GM13977 (cell line): ENCODE measurements around the gene FAM168A.
"Not testable (repeated sequence)": the region's sequence is repeated elsewhere in the genome, so short reads cannot be mapped to it uniquely, and the experiment has no call there.

Experiments
- DNase-seq: peaks from one replicate; pipeline ENCODE4 v3.0.0; 2012; ENCODE audit warnings: low spot score
- in situ Hi-C: fragments of 300-500 bp; cut with MboI; formaldehyde crosslinking; loops from one replicate; pipeline ENCODE4 v1.12.0; 2022; ENCODE audit warnings: low sequenced_read_pairs, low pct_unique_long_range_greater_than_20kb, mixed read lengths, inconsistent platforms; ENCODE audit not compliant: unreplicated experiment
- TF ChIP-seq, protein P1 (sequence below): IDR thresholded peaks from 2 replicates; pipeline ENCODE4 v1.5.1; 2012; ENCODE audit warnings: mild to moderate bottlenecking, control low read depth; ENCODE audit not compliant: insufficient read depth; ENCODE audit errors: extremely low read depth, missing control alignments

FAM168A gene

DNA sequence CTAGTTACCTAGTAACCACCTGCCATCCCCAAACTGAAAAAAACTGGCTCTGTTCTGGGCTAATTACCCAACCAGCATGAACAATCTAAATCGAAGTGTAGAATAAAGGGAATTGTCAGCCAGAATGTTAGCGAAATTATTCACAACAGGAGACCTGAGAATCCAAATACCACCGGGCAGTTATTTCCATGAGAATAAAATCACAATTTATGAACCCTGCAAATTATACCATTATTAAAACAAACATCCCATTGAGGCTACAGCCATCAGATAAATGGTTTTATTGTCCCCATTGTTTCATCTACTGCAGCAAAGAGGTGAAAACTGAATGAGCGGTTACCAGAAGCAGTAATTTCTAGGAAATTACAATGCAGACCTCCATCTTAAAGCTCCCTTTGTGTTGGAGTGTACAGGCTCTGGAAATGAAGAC, 21.7 kb downstream of the FAM168A start:
- no peak for DNase-seq
- in situ Hi-C loops, result no loop called here
- TF ChIP-seq, protein P1, sequence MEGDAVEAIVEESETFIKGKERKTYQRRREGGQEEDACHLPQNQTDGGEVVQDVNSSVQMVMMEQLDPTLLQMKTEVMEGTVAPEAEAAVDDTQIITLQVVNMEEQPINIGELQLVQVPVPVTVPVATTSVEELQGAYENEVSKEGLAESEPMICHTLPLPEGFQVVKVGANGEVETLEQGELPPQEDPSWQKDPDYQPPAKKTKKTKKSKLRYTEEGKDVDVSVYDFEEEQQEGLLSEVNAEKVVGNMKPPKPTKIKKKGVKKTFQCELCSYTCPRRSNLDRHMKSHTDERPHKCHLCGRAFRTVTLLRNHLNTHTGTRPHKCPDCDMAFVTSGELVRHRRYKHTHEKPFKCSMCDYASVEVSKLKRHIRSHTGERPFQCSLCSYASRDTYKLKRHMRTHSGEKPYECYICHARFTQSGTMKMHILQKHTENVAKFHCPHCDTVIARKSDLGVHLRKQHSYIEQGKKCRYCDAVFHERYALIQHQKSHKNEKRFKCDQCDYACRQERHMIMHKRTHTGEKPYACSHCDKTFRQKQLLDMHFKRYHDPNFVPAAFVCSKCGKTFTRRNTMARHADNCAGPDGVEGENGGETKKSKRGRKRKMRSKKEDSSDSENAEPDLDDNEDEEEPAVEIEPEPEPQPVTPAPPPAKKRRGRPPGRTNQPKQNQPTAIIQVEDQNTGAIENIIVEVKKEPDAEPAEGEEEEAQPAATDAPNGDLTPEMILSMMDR, result no peak

DNA sequence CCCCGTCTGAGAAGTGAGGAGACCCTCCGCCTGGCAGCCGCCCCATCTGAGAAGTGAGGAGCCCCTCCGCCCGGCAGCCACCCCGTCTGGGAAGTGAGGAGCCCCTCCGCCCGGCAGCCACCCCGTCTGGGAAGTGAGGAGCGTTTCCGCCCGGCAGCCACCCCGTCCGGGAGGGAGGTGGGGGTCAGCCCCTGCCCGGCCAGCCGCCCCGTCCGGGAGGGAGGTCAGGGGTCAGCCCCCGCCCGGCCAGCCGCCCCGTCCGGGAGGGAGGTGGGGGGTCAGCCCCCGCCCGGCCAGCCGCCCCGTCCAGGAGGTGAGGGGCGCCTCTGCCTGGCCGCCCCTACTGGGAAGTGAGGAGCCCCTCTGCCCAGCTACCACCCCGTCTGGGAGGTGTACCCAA, 25.9 kb downstream of the FAM168A start:
- DNase-seq, in situ Hi-C loops: not testable (repeated sequence)

DNA sequence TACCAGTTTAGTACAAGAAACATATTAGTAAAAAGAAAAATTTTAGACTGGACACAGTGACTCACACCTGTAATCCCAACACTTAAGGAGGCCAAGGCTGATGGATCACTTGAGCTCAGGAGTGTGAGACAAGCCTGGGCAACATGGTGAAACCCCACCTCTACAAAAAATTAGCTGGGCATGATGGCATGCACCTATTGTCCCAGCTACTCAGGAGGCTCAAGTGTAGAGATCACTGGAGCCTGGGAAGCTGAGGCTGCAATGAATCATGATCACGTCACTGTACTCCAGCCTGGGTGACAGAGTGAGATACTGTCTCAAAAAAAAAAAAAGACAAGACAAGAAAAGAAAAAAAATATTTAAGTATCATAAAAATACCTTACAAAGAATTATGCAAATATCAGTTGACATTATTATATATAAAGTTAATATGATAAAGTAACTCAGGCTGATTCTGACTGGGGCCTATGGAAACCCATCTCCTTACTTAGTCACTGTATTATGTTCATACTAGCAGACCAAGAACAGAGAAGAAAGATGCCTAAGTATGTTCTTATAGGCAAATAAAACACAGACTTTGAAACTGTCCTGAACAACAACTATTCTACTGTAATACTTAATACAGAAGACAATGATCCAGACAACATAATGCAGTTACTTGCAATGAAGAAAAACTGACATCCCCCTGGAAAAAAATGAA, 27.3 kb downstream of the FAM168A start:
- in situ Hi-C loops, result no loop called here
- DNase-seq, result no peak
- TF ChIP-seq, protein P1, result no peak

DNA sequence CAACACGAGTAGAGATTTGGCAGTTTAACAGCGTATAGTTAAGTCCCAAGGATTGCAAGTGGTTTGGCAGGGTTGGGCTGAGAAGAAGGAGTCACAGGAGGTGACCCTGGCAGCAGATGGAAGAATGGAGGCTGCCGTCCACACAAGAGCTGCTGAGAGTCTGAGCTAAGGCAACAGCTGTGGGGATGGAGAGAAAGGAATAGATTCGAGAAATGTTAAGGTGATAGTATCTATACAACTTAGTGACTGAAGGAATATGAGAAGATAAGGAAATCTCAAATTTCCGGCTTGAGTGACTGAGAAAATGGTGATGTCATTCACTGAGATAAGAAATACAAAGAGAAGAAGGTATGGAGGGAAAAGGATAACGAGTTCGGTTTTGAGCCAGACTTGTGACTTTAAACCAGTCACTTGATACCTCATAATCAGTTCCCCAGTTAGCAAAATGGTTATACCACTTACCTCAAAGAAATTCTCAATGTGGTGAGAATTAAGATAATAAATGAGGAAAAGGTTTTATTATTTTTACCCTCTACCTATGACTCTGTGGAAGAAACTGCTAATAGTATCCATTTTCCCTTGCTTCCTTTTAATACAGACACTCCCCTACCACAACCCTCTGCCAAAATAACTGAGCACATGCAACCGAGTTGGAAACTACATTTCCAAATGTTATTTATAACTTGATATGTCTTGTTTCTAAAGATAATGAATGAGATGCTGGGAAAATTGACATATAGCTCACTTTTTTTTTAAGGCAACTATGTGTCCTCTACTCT, 30.7 kb downstream of the FAM168A start:
- no peak for DNase-seq
- in situ Hi-C loops, result no loop called here
- TF ChIP-seq, protein P1, result no peak

DNA sequence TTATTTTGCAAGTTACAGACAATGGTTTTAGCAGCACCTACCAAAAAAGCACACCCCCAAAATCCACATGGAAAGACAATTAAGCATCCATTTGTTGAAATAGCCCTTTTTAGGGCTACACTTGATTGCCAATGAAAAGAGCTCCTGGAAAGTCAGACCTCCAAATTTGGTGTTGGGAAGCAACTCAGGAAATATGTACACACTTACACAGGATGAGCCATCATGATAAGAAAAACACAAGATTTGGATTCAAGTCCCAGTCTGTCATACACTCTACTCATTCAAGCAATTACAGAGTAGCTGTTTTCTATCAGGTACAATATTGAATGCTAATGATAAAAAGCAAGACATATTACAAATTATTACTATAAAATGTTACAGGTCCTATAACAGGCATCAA, 31.5 kb downstream of the FAM168A start:
- in situ Hi-C loops, result no loop called here
- DNase-seq, result no peak
- TF ChIP-seq, protein P1, result no peak

DNA sequence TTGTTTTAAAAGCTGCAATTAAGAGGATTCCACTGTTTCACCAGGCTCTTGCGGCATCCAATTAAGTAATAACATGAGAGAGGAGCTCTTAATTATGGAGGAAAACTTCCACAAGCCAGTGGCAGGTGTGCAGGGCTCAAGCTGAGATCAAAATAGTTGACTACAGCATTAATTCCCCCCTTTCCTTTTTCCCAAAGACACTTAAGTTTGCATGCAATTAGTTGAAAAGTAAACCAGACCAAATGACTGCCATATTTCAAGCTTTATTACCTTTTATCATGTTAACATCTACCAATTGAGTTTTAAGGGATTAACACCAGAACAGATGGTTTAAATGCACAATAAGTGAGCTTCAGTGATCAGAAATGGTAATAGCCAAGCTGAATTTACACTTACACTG, 32.1 kb downstream of the FAM168A start:
- no peak for DNase-seq
- in situ Hi-C loops, result no loop called here
- TF ChIP-seq, protein P1, result no peak

DNA sequence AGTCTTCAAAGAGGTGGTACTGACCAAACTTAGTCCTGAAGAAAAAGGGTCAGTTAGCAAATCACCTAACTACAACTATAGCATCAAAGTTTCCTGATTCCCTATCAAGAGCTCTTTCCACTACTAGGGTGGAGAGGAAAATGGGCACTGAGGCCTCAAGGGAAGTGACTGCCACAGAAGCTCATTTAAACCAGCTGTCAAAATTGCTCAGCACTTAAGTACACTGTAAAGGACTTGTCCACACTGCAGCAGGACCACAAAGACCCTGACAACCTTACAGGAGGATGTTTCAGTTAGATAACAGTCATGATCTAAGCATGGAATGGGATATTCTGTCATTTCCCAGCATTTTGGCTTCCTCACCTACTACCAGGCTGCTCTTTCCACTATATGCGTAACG, 33.0 kb downstream of the FAM168A start:
- DNase-seq, result no peak
- TF ChIP-seq, protein P1, result no peak
- in situ Hi-C loops, result no loop called here
